Neural progenitor cell (in vitro differentiated cells): ENCODE data around the gene RNASE13.

ENCODE experiments used
- EZH2phosphoT487 ChIP-seq: fragments of 200-600 bp; sonication (generic); IDR thresholded peaks from 2 replicates; pipeline ENCODE4 v1.6.1; 2017; ENCODE audit warnings: antibody characterized with exemption
- TF ChIP-seq, protein P1 (sequence below): fragments of 200-600 bp; sonication (generic); IDR thresholded peaks from 2 replicates; pipeline ENCODE4 v1.5.1; 2017; ENCODE audit warnings: antibody characterized with exemption, mild to moderate bottlenecking

DNA sequence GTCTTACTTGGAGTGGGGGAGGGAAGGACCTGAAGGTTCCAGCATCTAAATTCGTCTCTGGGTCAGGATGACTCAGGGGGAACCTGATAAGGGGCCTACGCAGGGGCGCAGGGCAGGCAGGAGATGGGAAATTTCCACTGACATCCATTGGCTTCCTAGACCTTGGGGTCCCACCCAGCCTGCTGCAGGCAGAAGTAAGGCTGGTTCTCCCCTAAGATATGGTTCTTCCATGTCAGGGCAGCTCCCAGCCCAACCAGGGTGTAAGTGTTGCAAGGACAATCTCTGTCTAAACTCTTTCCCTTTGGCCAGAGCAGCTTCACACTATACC lies 7.7 kb downstream of the RNASE13 start:
- TF ChIP-seq, protein P1, sequence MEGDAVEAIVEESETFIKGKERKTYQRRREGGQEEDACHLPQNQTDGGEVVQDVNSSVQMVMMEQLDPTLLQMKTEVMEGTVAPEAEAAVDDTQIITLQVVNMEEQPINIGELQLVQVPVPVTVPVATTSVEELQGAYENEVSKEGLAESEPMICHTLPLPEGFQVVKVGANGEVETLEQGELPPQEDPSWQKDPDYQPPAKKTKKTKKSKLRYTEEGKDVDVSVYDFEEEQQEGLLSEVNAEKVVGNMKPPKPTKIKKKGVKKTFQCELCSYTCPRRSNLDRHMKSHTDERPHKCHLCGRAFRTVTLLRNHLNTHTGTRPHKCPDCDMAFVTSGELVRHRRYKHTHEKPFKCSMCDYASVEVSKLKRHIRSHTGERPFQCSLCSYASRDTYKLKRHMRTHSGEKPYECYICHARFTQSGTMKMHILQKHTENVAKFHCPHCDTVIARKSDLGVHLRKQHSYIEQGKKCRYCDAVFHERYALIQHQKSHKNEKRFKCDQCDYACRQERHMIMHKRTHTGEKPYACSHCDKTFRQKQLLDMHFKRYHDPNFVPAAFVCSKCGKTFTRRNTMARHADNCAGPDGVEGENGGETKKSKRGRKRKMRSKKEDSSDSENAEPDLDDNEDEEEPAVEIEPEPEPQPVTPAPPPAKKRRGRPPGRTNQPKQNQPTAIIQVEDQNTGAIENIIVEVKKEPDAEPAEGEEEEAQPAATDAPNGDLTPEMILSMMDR = no peak
- no peak for TF ChIP-seq EZH2phosphoT487
